ENCODE results near the gene RNF213. TPM values are rescaled to one million over a fixed set of nuclear protein-coding genes. Genes with fewer than 3 reads are reported as not detected.

The RNF213 gene
- total and polyA plus RNA-seq, 4 donors = 67.0 to 198 (median 106) TPM

- 42 to 45% methylated on average over 24 of the region's 24 CpGs for WGBS, 2 donors
- no peak overlapping the region for H3K4me3 ChIP-seq
- TF ChIP-seq CTCF (IDR thresholded peaks at IDR 0.05; ENCODE audit: control extremely low read depth, extremely low read depth) = peak; percentile 97
- H3K9me3 ChIP-seq (ENCODE audit: control insufficient read depth in 4 of 4, insufficient read depth in 3 of 4, low read length in 3 of 4) = no peaks in the 10 kb centered on the region
- peaks cover 0 to 6% (median 0%) of the 10 kb centered on the region in 5 donors for H3K4me1 ChIP-seq (ENCODE audit: control insufficient read depth in 5 of 5, insufficient read depth in 5 of 5, low read length in 5 of 5)
- ATAC-seq (ENCODE audit: insufficient read depth, low FRiP score) (peak; percentile 87), DNase-seq (peak; percentile 61 to 76 (median 68))
- no peak overlapping the region for H3K27ac ChIP-seq (ENCODE audit: low read depth in 1 of 2, low read length in 1 of 2)
- no peaks in the 10 kb centered on the region for H3K27me3 ChIP-seq (ENCODE audit: control insufficient read depth in 3 of 3, insufficient read depth in 3 of 3, low read length in 2 of 3)
- H3K9ac ChIP-seq (ENCODE audit: insufficient read depth in 1 of 2, low read length in 2 of 2) = no peak overlapping the region
- peaks cover 0 to 17% (median 4%) of the 10 kb centered on the region in 4 donors for H3K36me3 ChIP-seq (ENCODE audit: control insufficient read depth in 4 of 4, insufficient read depth in 4 of 4, low read length in 4 of 4)
These were observed 166.1 kb downstream of the RNF213 start for GRCh38 chr17:80426671-80427326.

GRCh38 chr17:80427366-80428282, 167.0 kb downstream of the RNF213 start:
- Histone ChIP-seq H3K4me3 (no peak overlapping the region), H3K4me1 (ENCODE audit: control insufficient read depth in 5 of 5, insufficient read depth in 5 of 5, low read length in 5 of 5) (peaks cover 0 to 6% (median 0%) of the 10 kb centered on the region in 5 donors), H3K27ac (ENCODE audit: low read depth in 1 of 2, low read length in 1 of 2) (no peak overlapping the region), H3K36me3 (ENCODE audit: control insufficient read depth in 4 of 4, insufficient read depth in 4 of 4, low read length in 4 of 4) (peaks cover 0 to 17% (median 4%) of the 10 kb centered on the region in 4 donors), H3K9ac (ENCODE audit: insufficient read depth in 1 of 2, low read length in 2 of 2) (no peak overlapping the region), H3K9me3 (ENCODE audit: control insufficient read depth in 4 of 4, insufficient read depth in 3 of 4, low read length in 3 of 4) (no peaks in the 10 kb centered on the region), H3K27me3 (ENCODE audit: control insufficient read depth in 3 of 3, insufficient read depth in 3 of 3, low read length in 2 of 3) (no peaks in the 10 kb centered on the region)
- DNase-seq (no peak), ATAC-seq (ENCODE audit: insufficient read depth, low FRiP score) (no peak)
- WGBS, 2 donors = 90 to 95% methylated on average over 26 to 27 of the region's 27 CpGs
- TF ChIP-seq CTCF (IDR thresholded peaks at IDR 0.05; ENCODE audit: control extremely low read depth, extremely low read depth) = no peak

- 92% methylated on average over 12 of the region's 12 CpGs for WGBS, 2 donors
- H3K27me3 ChIP-seq (ENCODE audit: control insufficient read depth in 3 of 3, insufficient read depth in 3 of 3, low read length in 2 of 3) = no peaks in the 10 kb centered on the region
- H3K4me3 ChIP-seq = no peak overlapping the region
- peaks cover 0 to 3% (median 0%) of the 10 kb centered on the region in 5 donors for H3K4me1 ChIP-seq (ENCODE audit: control insufficient read depth in 5 of 5, insufficient read depth in 5 of 5, low read length in 5 of 5)
- DNase-seq (no peak), ATAC-seq (ENCODE audit: insufficient read depth, low FRiP score) (no peak)
- H3K9me3 ChIP-seq (ENCODE audit: control insufficient read depth in 4 of 4, insufficient read depth in 3 of 4, low read length in 3 of 4) = no peaks in the 10 kb centered on the region
- peaks cover 0 to 17% (median 4%) of the 10 kb centered on the region in 4 donors for H3K36me3 ChIP-seq (ENCODE audit: control insufficient read depth in 4 of 4, insufficient read depth in 4 of 4, low read length in 4 of 4)
- TF ChIP-seq CTCF (IDR thresholded peaks at IDR 0.05; ENCODE audit: control extremely low read depth, extremely low read depth) = no peak
- H3K9ac ChIP-seq (ENCODE audit: insufficient read depth in 1 of 2, low read length in 2 of 2) = no peak overlapping the region
- H3K27ac ChIP-seq (ENCODE audit: low read depth in 1 of 2, low read length in 1 of 2) = no peak overlapping the region
These were observed 167.7 kb downstream of the RNF213 start for GRCh38 chr17:80428363-80428762.

Measured in lung (tissue), 12 donors.